ENCODE data around the gene ITSN2.

DNA sequence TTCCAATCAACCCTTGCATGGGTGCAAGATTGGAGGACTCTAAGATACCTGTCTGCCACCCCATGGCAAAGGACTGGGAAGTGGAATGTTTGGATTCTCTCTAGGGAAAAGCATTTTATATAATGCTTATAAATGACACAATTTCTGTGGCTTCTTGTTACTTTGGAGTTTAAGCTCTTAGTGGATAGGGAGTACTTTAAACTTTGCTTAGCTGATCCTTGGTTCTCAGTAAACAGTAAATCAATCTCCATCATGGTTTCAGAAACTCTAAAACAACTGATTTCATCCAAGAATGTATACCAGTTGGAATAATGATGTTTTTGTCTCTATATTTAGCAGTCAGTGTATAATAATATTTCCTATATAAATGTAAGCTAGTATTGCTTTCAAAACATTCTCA lies 199.6 kb downstream of the ITSN2 start:
- TF ChIP-seq POLR2A (IDR thresholded peaks at IDR 0.05; ENCODE audit: control extremely low read depth in 1 of 2, low read depth in 2 of 2, low read length in 2 of 2) (no peak), CREB1 (IDR thresholded peaks at IDR 0.05) (no peak), EZH2 (IDR thresholded peaks at IDR 0.05; ENCODE audit: low read depth, low read length, severe bottlenecking) (no peak), PHF8 (conservative IDR thresholded peaks at IDR 0.05; ENCODE audit: low read depth, low read length) (no peak), KDM5A (IDR thresholded peaks at IDR 0.05; ENCODE audit: low read length) (no peak)
- TF ChIP-seq, protein P1, sequence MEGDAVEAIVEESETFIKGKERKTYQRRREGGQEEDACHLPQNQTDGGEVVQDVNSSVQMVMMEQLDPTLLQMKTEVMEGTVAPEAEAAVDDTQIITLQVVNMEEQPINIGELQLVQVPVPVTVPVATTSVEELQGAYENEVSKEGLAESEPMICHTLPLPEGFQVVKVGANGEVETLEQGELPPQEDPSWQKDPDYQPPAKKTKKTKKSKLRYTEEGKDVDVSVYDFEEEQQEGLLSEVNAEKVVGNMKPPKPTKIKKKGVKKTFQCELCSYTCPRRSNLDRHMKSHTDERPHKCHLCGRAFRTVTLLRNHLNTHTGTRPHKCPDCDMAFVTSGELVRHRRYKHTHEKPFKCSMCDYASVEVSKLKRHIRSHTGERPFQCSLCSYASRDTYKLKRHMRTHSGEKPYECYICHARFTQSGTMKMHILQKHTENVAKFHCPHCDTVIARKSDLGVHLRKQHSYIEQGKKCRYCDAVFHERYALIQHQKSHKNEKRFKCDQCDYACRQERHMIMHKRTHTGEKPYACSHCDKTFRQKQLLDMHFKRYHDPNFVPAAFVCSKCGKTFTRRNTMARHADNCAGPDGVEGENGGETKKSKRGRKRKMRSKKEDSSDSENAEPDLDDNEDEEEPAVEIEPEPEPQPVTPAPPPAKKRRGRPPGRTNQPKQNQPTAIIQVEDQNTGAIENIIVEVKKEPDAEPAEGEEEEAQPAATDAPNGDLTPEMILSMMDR (IDR thresholded peaks at IDR 0.05; ENCODE audit: control extremely low read depth in 1 of 3, insufficient read depth in 1 of 3, low read depth in 1 of 3, low read length in 3 of 3): no peak

Measured in H1 (cell line).